ENCODE results near the gene XCR1.

DNA sequence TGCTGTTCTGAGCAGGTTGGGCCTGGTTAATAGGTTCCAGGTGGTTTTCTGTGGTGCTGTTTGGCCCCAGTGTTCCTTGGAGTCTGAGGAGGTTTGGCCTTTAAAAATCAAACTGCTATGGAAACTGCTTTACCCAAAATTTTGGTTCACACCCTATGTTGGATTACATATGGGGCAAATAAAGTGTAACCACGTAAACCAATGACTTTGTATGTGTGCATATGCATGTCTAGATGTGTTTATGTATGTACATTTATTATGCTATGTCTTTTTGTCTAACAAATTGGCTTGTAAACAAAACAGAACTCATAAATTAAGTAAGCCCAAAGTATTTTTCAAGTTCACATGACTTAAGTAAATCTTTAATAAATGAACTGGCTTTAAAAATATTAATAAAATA is 8.9 kb upstream of the XCR1 start:
- TF ChIP-seq POLR2A (IDR thresholded peaks at IDR 0.05): no peak
- TF ChIP-seq, protein P1, sequence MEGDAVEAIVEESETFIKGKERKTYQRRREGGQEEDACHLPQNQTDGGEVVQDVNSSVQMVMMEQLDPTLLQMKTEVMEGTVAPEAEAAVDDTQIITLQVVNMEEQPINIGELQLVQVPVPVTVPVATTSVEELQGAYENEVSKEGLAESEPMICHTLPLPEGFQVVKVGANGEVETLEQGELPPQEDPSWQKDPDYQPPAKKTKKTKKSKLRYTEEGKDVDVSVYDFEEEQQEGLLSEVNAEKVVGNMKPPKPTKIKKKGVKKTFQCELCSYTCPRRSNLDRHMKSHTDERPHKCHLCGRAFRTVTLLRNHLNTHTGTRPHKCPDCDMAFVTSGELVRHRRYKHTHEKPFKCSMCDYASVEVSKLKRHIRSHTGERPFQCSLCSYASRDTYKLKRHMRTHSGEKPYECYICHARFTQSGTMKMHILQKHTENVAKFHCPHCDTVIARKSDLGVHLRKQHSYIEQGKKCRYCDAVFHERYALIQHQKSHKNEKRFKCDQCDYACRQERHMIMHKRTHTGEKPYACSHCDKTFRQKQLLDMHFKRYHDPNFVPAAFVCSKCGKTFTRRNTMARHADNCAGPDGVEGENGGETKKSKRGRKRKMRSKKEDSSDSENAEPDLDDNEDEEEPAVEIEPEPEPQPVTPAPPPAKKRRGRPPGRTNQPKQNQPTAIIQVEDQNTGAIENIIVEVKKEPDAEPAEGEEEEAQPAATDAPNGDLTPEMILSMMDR (IDR thresholded peaks at IDR 0.05 in 8 of 11, conservative IDR thresholded peaks at IDR 0.05 in 3 of 11): no peak
- no peak for TF ChIP-seq POLR2AphosphoS5 (IDR thresholded peaks at IDR 0.05)
